IPS-15b (cell line): ENCODE results near the gene DYNC1I1.

Experiments used
- H3K27me3 ChIP-seq: one replicate; pipeline ENCODE4 v1.6.1; 2013; ENCODE audit warnings: low read length; ENCODE audit not compliant: control insufficient read depth, insufficient read depth
- H3K36me3 ChIP-seq: one replicate; pipeline ENCODE4 v1.6.1; 2013; ENCODE audit warnings: low read length; ENCODE audit not compliant: control insufficient read depth, insufficient read depth
- H3K4me1 ChIP-seq: one replicate; pipeline ENCODE4 v1.6.1; 2013; ENCODE audit warnings: mild to moderate bottlenecking, low read length; ENCODE audit not compliant: control insufficient read depth, insufficient read depth
- H3K4me3 ChIP-seq: one replicate; pipeline ENCODE4 v1.5.1; 2013; ENCODE audit warnings: low read depth, low read length
- H3K9ac ChIP-seq: one replicate; pipeline ENCODE4 v1.6.1; 2013; ENCODE audit warnings: low read depth, mild to moderate bottlenecking, low read length
- H3K9me3 ChIP-seq: one replicate; pipeline ENCODE4 v1.6.1; 2013; ENCODE audit warnings: mild to moderate bottlenecking, low read length; ENCODE audit not compliant: control insufficient read depth, insufficient read depth

Gene DYNC1I1

GRCh38 chr7:96135241-96135640 lies 362.9 kb downstream of the DYNC1I1 start:
- H3K4me1 ChIP-seq: peaks cover 3% of the 10 kb centered on the region
- no peak overlapping the region for H3K4me3 ChIP-seq
- H3K9ac ChIP-seq: no peak overlapping the region
- H3K36me3 ChIP-seq: no peaks in the 10 kb centered on the region
- H3K9me3 ChIP-seq: no peaks in the 10 kb centered on the region
- H3K27me3 ChIP-seq: no peaks in the 10 kb centered on the region

GRCh38 chr7:96136600-96137239 lies 364.4 kb downstream of the DYNC1I1 start:
- Histone ChIP-seq H3K27me3 (peaks cover 7% of the 10 kb centered on the region), H3K4me1 (peaks cover 3% of the 10 kb centered on the region), H3K9ac (no peak overlapping the region), H3K9me3 (no peaks in the 10 kb centered on the region), H3K36me3 (no peaks in the 10 kb centered on the region), H3K4me3 (no peak overlapping the region)

GRCh38 chr7:96143495-96144259 lies 371.3 kb downstream of the DYNC1I1 start:
- Histone ChIP-seq H3K4me1 (peaks cover 16% of the 10 kb centered on the region), H3K27me3 (peaks cover 66% of the 10 kb centered on the region), H3K36me3 (no peaks in the 10 kb centered on the region), H3K9ac (no peak overlapping the region), H3K4me3 (no peak overlapping the region), H3K9me3 (no peaks in the 10 kb centered on the region)

GRCh38 chr7:96144260-96144526 lies 371.8 kb downstream of the DYNC1I1 start:
- peaks cover 16% of the 10 kb centered on the region for H3K4me1 ChIP-seq
- no peaks in the 10 kb centered on the region for H3K9me3 ChIP-seq
- no peak overlapping the region for H3K9ac ChIP-seq
- peaks cover 70% of the 10 kb centered on the region for H3K27me3 ChIP-seq
- no peak overlapping the region for H3K4me3 ChIP-seq
- H3K36me3 ChIP-seq: no peaks in the 10 kb centered on the region
